Calu3 (cell line): Measurements from ENCODE around the gene DLST. TPM values are rescaled to one million over a fixed set of nuclear protein-coding genes. Genes with fewer than 3 reads are reported as not detected.

ENCODE experiments used
- BruUV-seq: library from RNA; stranded (reverse); fragments of 400-500 nt; replicated peaks from 2 replicates; lab custom pipeline; 2021; lab: Mats Ljungman, UMichigan
- CTCF ChIA-PET: fragments of 300-600 bp; sonication (Branson Sonifier 250); formaldehyde crosslinking; loops from one replicate; lab custom pipeline; 2022; ENCODE audit warnings: antibody characterized with exemption; lab: Charles Lee
- DNase-seq: peaks from one replicate; pipeline ENCODE4 v3.0.0; 2022
- H3K27ac Mint-ChIP-seq: one replicate; pipeline ENCODE4 v1.8.0; 2022; ENCODE audit warnings: mixed read lengths; ENCODE audit not compliant: unreplicated experiment
- H3K27me3 Mint-ChIP-seq: one replicate; pipeline ENCODE4 v1.8.0; 2022; ENCODE audit warnings: mixed read lengths; ENCODE audit not compliant: unreplicated experiment
- H3K36me3 Mint-ChIP-seq: one replicate; pipeline ENCODE4 v1.8.0; 2022; ENCODE audit warnings: mild to moderate bottlenecking, moderate library complexity, mixed read lengths; ENCODE audit not compliant: insufficient read depth, unreplicated experiment
- H3K4me1 Mint-ChIP-seq: one replicate; pipeline ENCODE4 v1.8.0; 2022; ENCODE audit warnings: mild to moderate bottlenecking, low read depth, mixed read lengths; ENCODE audit not compliant: unreplicated experiment
- H3K4me3 Mint-ChIP-seq: one replicate; pipeline ENCODE4 v1.8.0; 2022; ENCODE audit warnings: mild to moderate bottlenecking, low read depth, moderate library complexity, mixed read lengths; ENCODE audit not compliant: unreplicated experiment
- H3K9me3 Mint-ChIP-seq: one replicate; pipeline ENCODE4 v1.8.0; 2022; ENCODE audit warnings: low read depth, mixed read lengths; ENCODE audit not compliant: unreplicated experiment
- CTCF ChIP-seq: fragments of 200-600 bp; IDR thresholded peaks from one replicate; pipeline ENCODE4 v1.8.0; 2022; ENCODE audit warnings: antibody characterized with exemption; ENCODE audit not compliant: unreplicated experiment
- intact Hi-C: fragments of 100-400 bp; cut with micrococcal nuclease; formaldehyde crosslinking; loops from one replicate; pipeline ENCODE4 v1.10.0; 2022; ENCODE audit not compliant: unreplicated experiment
- total RNA-seq: library from RNA; stranded (reverse); gene quantifications from 2 replicates; pipeline ENCODE4 v1.2.3, GENCODE V29; 2022

The DLST gene
- total RNA-seq, 1 experiment from 2014 or later: 84.2 TPM

- H3K9me3 Mint-ChIP-seq: no peaks in the 10 kb centered on the region
- TF ChIP-seq CTCF: no peak
These were observed 6.5 kb upstream of the DLST start for GRCh38 chr14:74875204-74875603.

GRCh38 chr14:74875941-74876913 lies 5.5 kb upstream of the DLST start, which contains the start of gene PROX2:
TSS of gene PROX2 (minus strand) at chr14:74876145. CDS start at chr14:74863834, 12,311 bp downstream.
- Mint-ChIP-seq H3K36me3 (peaks cover 7% of the 10 kb centered on the region), H3K4me3 (no peak within 1 kb of the TSS), H3K4me1 (peaks cover 8% of the 10 kb centered on the region), H3K27me3 (no peaks in the 10 kb centered on the region), H3K27ac (no peak within 1 kb of the TSS), H3K9me3 (no peaks in the 10 kb centered on the region)
- CTCF ChIA-PET: interaction anchor here (1.6 kb wide), 1 partner anchor 15 kb away, joined by 5 read pairs; no protein-coding TSS in a partner anchor
- TF ChIP-seq CTCF: no peak
- no peak for DNase-seq
- intact Hi-C loops: no loop called here
- no TSS peak for BruUV-seq

More at GRCh38 chr14:74875204-74875603, 6.5 kb upstream of the DLST start:
- no peaks in the 10 kb centered on the region for H3K36me3 Mint-ChIP-seq
- DNase-seq: no peak
- intact Hi-C loops: no loop called here
- no peaks in the 10 kb centered on the region for H3K4me1 Mint-ChIP-seq
- no peak overlapping the region for H3K27ac Mint-ChIP-seq
- H3K27me3 Mint-ChIP-seq: no peaks in the 10 kb centered on the region
- no peak overlapping the region for H3K4me3 Mint-ChIP-seq
- CTCF ChIA-PET: interaction anchor here (1.6 kb wide), 1 partner anchor 14 kb away, joined by 5 read pairs; no protein-coding TSS in a partner anchor
- no TSS peak for BruUV-seq

GRCh38 chr14:74879427-74880182 lies 2.1 kb upstream of the DLST start:
- no TSS peak for BruUV-seq
- Mint-ChIP-seq H3K4me1 (peaks cover 30% of the 10 kb centered on the region), H3K27ac (no peak overlapping the region), H3K9me3 (no peaks in the 10 kb centered on the region), H3K27me3 (no peaks in the 10 kb centered on the region), H3K4me3 (no peak overlapping the region), H3K36me3 (peaks cover 37% of the 10 kb centered on the region)
- CTCF ChIA-PET: interaction anchor here (0.6 to 1.4 kb wide), 7 partner anchors 209 to 1786 kb away, joined by 4 to 8 read pairs (median 5); no protein-coding TSS in a partner anchor
- no peak for TF ChIP-seq CTCF
- intact Hi-C loops: no loop called here
- DNase-seq: no peak
